HepG2 (cell line): Measurements from ENCODE around the gene HILPDA. TPM values are rescaled to one million over a fixed set of nuclear protein-coding genes. Genes with fewer than 3 reads are reported as not detected.

Experiments
- CHCHD3 ChIP-seq: sonication (generic); formaldehyde crosslinking; IDR thresholded peaks from 2 replicates; pipeline ENCODE4 v1.8.0; 2022; ENCODE audit warnings: mild to moderate bottlenecking, missing genetic modification reagents, moderate library complexity
- ELF3 ChIP-seq: IDR thresholded peaks from 2 replicates; pipeline ENCODE4 v1.6.1; 2016; ENCODE audit warnings: missing genetic modification reagents, missing compliant biosample characterization
- ETV5 ChIP-seq: IDR thresholded peaks from 2 replicates; pipeline ENCODE4 v1.6.1; 2018; ENCODE audit warnings: missing biosample characterization, missing genetic modification reagents, inconsistent platforms, borderline replicate concordance
- FOXK2 ChIP-seq: fragments of 450-650 bp; IDR thresholded peaks from 2 replicates; pipeline ENCODE4 v1.6.1; 2016
- HNF4G ChIP-seq, 2 experiments: sonication (generic) in 1 of 2; formaldehyde crosslinking in 1 of 2; IDR thresholded peaks; 2 replicates each; pipeline versions ENCODE4 v1.4.0 to v1.6.1; 2011 to 2020; ENCODE audit warnings: borderline replicate concordance in 2 of 2, low read depth in 2 of 2, mild to moderate bottlenecking in 2 of 2, low read length in 1 of 2, missing genetic modification reagents in 1 of 2, moderate library complexity in 1 of 2
- MAFF ChIP-seq: IDR thresholded peaks from 2 replicates; pipeline ENCODE4 v1.6.1; 2011; ENCODE audit warnings: low read depth, low read length, improper control_type of control experiment
- MAFK ChIP-seq, 2 experiments: IDR thresholded peaks in 1 of 2; conservative IDR thresholded peaks in 1 of 2; 2 replicates each; pipeline ENCODE4 v1.6.1; 2011; ENCODE audit warnings: improper control_type of control experiment in 2 of 2, low read length in 2 of 2
- MATR3 ChIP-seq: sonication (generic); formaldehyde crosslinking; IDR thresholded peaks from 2 replicates; pipeline ENCODE4 v1.4.0; 2020; ENCODE audit warnings: missing genetic modification reagents
- MLLT10 ChIP-seq: sonication (generic); formaldehyde crosslinking; IDR thresholded peaks from 2 replicates; pipeline ENCODE4 v1.4.0; 2020; ENCODE audit warnings: missing genetic modification reagents
- MXI1 ChIP-seq: IDR thresholded peaks from 3 replicates; pipeline ENCODE4 v1.6.1; 2012; ENCODE audit warnings: low read depth, low read length, inconsistent platforms, borderline replicate concordance
- NRL ChIP-seq: sonication (generic); formaldehyde crosslinking; IDR thresholded peaks from 2 replicates; pipeline ENCODE4 v1.5.0; 2020; ENCODE audit warnings: missing genetic modification reagents, mild to moderate bottlenecking, moderate library complexity, borderline replicate concordance
- POLR2A ChIP-seq, 2 experiments: IDR thresholded peaks; 2 replicates each; pipeline ENCODE4 v1.6.1; 2011; ENCODE audit warnings: low read depth in 2 of 2, low read length in 2 of 2, mild to moderate bottlenecking in 1 of 2, moderate library complexity in 1 of 2; ENCODE audit not compliant: insufficient read depth in 1 of 2
- SKI ChIP-seq: fragments of 450-650 bp; IDR thresholded peaks from one replicate; pipeline ENCODE4 v1.6.1; 2018; ENCODE audit warnings: mild to moderate bottlenecking; ENCODE audit not compliant: partially characterized antibody
- SNAPC2 ChIP-seq: sonication (generic); formaldehyde crosslinking; IDR thresholded peaks from 2 replicates; pipeline ENCODE4 v1.8.1; 2022; ENCODE audit warnings: mild to moderate bottlenecking, missing genetic modification reagents
- SRY ChIP-seq: sonication (generic); formaldehyde crosslinking; IDR thresholded peaks from 2 replicates; pipeline ENCODE4 v1.8.0; 2022; ENCODE audit warnings: mild to moderate bottlenecking, missing genetic modification reagents
- TCF7 ChIP-seq: sonication (generic); IDR thresholded peaks from 2 replicates; pipeline ENCODE4 v1.6.1; 2016; ENCODE audit warnings: antibody characterized with exemption, low read depth
- ZC3H4 ChIP-seq: sonication (generic); formaldehyde crosslinking; IDR thresholded peaks from 2 replicates; pipeline ENCODE4 v1.4.0; 2020; ENCODE audit warnings: missing genetic modification reagents, borderline replicate concordance
- ZNF101 ChIP-seq: sonication (generic); formaldehyde crosslinking; IDR thresholded peaks from 2 replicates; pipeline ENCODE4 v1.4.0; 2020; ENCODE audit warnings: mild to moderate bottlenecking, low read depth, missing genetic modification reagents, borderline replicate concordance
- ZNF20 ChIP-seq: sonication (generic); formaldehyde crosslinking; IDR thresholded peaks from 2 replicates; pipeline ENCODE4 v1.4.0; 2020; ENCODE audit warnings: mild to moderate bottlenecking, moderate library complexity, missing genetic modification reagents
- ZNF251 ChIP-seq: sonication (generic); formaldehyde crosslinking; IDR thresholded peaks from 2 replicates; pipeline ENCODE4 v1.9.0; 2021; ENCODE audit warnings: mild to moderate bottlenecking, missing genetic modification reagents
- ZNF256 ChIP-seq: sonication (generic); formaldehyde crosslinking; conservative IDR thresholded peaks from 2 replicates; pipeline ENCODE4 v1.4.0; 2020; ENCODE audit warnings: missing genetic modification reagents
- ZNF292 ChIP-seq: sonication (generic); formaldehyde crosslinking; IDR thresholded peaks from 2 replicates; pipeline ENCODE4 v1.8.1; 2022; ENCODE audit warnings: mild to moderate bottlenecking, low read depth, missing genetic modification reagents, borderline replicate concordance
- ZNF30 ChIP-seq: sonication (generic); formaldehyde crosslinking; IDR thresholded peaks from 2 replicates; pipeline ENCODE4 v1.5.0; 2020; ENCODE audit warnings: mild to moderate bottlenecking, missing genetic modification reagents
- ZNF460 ChIP-seq: sonication (generic); formaldehyde crosslinking; IDR thresholded peaks from 2 replicates; pipeline ENCODE4 v1.5.1; 2020; ENCODE audit warnings: missing genetic modification reagents, mild to moderate bottlenecking, borderline replicate concordance
- ZNF556 ChIP-seq: sonication (generic); formaldehyde crosslinking; IDR thresholded peaks from 2 replicates; pipeline ENCODE4 v1.4.0; 2020; ENCODE audit warnings: mild to moderate bottlenecking, missing genetic modification reagents, borderline replicate concordance
- ZNF558 ChIP-seq: sonication (generic); formaldehyde crosslinking; IDR thresholded peaks from 2 replicates; pipeline ENCODE4 v1.9.0; 2022; ENCODE audit warnings: mild to moderate bottlenecking, missing genetic modification reagents, borderline replicate concordance
- ZNF598 ChIP-seq: sonication (generic); formaldehyde crosslinking; IDR thresholded peaks from 2 replicates; pipeline ENCODE4 v1.5.1; 2020; ENCODE audit warnings: mild to moderate bottlenecking, missing genetic modification reagents, borderline replicate concordance
- ZNF879 ChIP-seq: sonication (generic); formaldehyde crosslinking; IDR thresholded peaks from 2 replicates; pipeline ENCODE4 v1.8.1; 2023; ENCODE audit warnings: missing genetic modification reagents
- polyA plus RNA-seq, 8 experiments: library from polyadenylated mRNA; depleted of rRNA in 3 of 8; stranded (reverse) in 7 of 8; unstranded in 1 of 8; fragments of >200 nt; fragmentation: Illumina TruSeq in 4 of 8; extraction: Trizol in 4 of 8; gene quantifications; 2 replicates each; pipeline versions ENCODE4 v1.2.1 to v1.2.3, GENCODE V29; 2011 to 2016; ENCODE audit warnings: low read depth in 4 of 8, missing spikeins in 1 of 8, mixed read lengths in 1 of 8; ENCODE audit not compliant: insufficient read depth in 1 of 8
- total RNA-seq, 5 experiments: library from RNA; depleted of rRNA; stranded (reverse); fragments of >200 nt; fragmentation: Illumina TruSeq; extraction: Trizol; gene quantifications; 2 replicates each; pipeline ENCODE4 v1.2.3, GENCODE V29; 2016; ENCODE audit warnings: low read depth in 1 of 5
- TF ChIP-seq, protein P1 (sequence below): sonication (generic); formaldehyde crosslinking; IDR thresholded peaks from 2 replicates; pipeline ENCODE4 v1.8.0; 2023; ENCODE audit warnings: mild to moderate bottlenecking, missing genetic modification reagents
- TF ChIP-seq, protein P2 (sequence below): sonication (generic); formaldehyde crosslinking; IDR thresholded peaks from 2 replicates; pipeline ENCODE4 v1.4.0; 2020; ENCODE audit warnings: missing genetic modification reagents

The HILPDA gene
- total and polyA plus RNA-seq, 2 of the 13 experiments (the other 11 are each of a cell fraction or from before 2014, with no cell fraction given) = 11.1 to 44.0 TPM

DNA sequence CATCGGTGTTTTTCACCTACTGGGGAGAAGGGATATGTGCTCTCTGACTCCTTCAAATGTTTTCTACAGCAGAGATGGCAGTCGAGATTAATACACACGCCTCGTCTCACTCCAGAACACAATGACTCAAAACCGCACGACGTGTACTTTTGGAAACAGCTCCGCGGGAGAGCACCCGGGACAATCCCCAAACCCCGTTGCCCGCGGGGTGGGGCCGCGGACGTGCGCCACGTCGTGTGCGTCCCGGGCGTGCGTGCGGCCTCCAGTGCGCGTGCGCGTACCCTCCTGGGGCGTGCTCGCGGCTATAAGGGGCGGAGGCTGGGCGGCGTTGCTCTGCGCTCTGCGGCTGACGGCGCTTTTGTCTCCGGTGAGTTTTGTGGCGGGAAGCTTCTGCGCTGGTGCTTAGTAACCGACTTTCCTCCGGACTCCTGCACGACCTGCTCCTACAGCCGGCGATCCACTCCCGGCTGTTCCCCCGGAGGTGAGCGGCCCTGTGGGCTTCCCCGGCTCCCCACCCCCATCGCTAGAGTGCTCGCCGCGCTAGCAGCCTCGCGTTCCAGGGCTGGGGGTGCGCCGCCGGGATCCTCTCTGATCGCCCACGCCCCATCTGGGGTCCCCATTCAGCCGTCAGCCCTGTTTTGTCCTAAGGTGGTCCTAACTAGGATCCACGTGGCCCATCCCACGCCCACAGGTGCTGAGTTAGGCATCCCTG, at the start of gene HILPDA (continued):
- TF ChIP-seq ZNF292 (CRISPR knock-in tag) (no peak), MATR3 (no peak), ZNF598 (CRISPR knock-in tag) (peak; percentile 82; the same call in 1 of the 2 replicates), ZC3H4 (CRISPR knock-in tag) (no peak), TCF7 (no peak), ZNF101 (CRISPR knock-in tag) (no peak), ETV5 (CRISPR knock-in tag) (no peak), ZNF879 (CRISPR knock-in tag) (no peak), SNAPC2 (no peak), ZNF256 (CRISPR knock-in tag) (no peak; the same call in 1 of the 2 replicates), MAFF (no peak), ZNF460 (CRISPR knock-in tag) (no peak), ZNF20 (CRISPR knock-in tag) (no peak), POLR2A (IDR thresholded peaks at IDR 0.05; ENCODE audit: insufficient read depth in 1 of 2, low read depth in 2 of 2, low read length in 2 of 2) (peak; percentile 89 to 96), MXI1 (peak; percentile 73; the same call in 1 of the 3 replicates), ZNF251 (no peak), ZNF556 (CRISPR knock-in tag) (no peak), ELF3 (CRISPR knock-in tag) (peak; percentile 29; the same call in 1 of the 2 replicates), ZNF30 (no peak), MAFK (conservative IDR thresholded peaks at IDR 0.05 in 1 of 2, IDR thresholded peaks at IDR 0.05 in 1 of 2; ENCODE audit: low read length in 2 of 2) (no peak), FOXK2 (no peak), SRY (CRISPR knock-in tag) (no peak), NRL (CRISPR knock-in tag) (no peak), MLLT10 (no peak), ZNF558 (CRISPR knock-in tag) (no peak; the same call in 1 of the 2 replicates), SKI (no peak), CHCHD3 (CRISPR knock-in tag) (no peak), HNF4G (IDR thresholded peaks at IDR 0.05; ENCODE audit: borderline replicate concordance, low read depth, low read length) (peak; percentile 26; the same call in 1 of the 2 replicates), HNF4G (CRISPR knock-in tag; IDR thresholded peaks at IDR 0.05; ENCODE audit: borderline replicate concordance, low read depth) (peak; percentile 13; the same call in 1 of the 2 replicates)
- TF ChIP-seq, protein P1, sequence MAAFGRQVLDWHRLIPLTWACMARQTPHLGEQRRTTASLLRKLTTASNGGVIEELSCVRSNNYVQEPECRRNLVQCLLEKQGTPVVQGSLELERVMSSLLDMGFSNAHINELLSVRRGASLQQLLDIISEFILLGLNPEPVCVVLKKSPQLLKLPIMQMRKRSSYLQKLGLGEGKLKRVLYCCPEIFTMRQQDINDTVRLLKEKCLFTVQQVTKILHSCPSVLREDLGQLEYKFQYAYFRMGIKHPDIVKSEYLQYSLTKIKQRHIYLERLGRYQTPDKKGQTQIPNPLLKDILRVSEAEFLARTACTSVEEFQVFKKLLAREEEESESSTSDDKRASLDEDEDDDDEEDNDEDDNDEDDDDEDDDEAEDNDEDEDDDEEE = peak; percentile 96; the same call in 1 of the 2 replicates
- TF ChIP-seq, protein P2, sequence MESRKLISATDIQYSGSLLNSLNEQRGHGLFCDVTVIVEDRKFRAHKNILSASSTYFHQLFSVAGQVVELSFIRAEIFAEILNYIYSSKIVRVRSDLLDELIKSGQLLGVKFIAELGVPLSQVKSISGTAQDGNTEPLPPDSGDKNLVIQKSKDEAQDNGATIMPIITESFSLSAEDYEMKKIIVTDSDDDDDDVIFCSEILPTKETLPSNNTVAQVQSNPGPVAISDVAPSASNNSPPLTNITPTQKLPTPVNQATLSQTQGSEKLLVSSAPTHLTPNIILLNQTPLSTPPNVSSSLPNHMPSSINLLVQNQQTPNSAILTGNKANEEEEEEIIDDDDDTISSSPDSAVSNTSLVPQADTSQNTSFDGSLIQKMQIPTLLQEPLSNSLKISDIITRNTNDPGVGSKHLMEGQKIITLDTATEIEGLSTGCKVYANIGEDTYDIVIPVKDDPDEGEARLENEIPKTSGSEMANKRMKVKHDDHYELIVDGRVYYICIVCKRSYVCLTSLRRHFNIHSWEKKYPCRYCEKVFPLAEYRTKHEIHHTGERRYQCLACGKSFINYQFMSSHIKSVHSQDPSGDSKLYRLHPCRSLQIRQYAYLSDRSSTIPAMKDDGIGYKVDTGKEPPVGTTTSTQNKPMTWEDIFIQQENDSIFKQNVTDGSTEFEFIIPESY (CRISPR knock-in tag) = no peak
